Heart left ventricle (tissue), 13 donors: ENCODE data around the gene EIPR1.

Source experiments
- CTCF ChIP-seq, 12 donors: fragments of 200-600 bp; sonication (generic) in 4 of 12; IDR thresholded peaks; one replicate each; pipeline versions ENCODE4 v1.5.0 to v1.8.0; 2018 to 2022; ENCODE audit warnings: antibody characterized with exemption in 12 of 12, mild to moderate bottlenecking in 5 of 12
- POLR2A ChIP-seq, 2 donors: fragments of 450-650 bp; IDR thresholded peaks; one replicate each; pipeline ENCODE4 v1.6.1; 2017; ENCODE audit warnings: antibody characterized with exemption in 2 of 2, mild to moderate bottlenecking in 2 of 2, moderate library complexity in 2 of 2
- donor health status: ischemic (EF 13 %, LVEDD 7.1; RV severe dilation, severe dysfunction).
- donor health status: DM: no; HTN: yes; CAD: no.
- donor health status: DM: no; HTN: no; CAD: no.
- donor health status: ischemic (EF 25% LVEDD 6.9; RV normal size, moderate dysfunction).
- donor health status: ischemic (EF 25% LVEDD 5.7; RV mildly dilated, moderate dysfunction).
- donor health status: ischemic (EF 35%, LVEDD 5.7; RV mildly dilated, moderate dysfunction).
- donor health status: nonischemic (EF 11% LVEDD 7.7; RV severe dilation, severe dysfunction).
- donor health status: DM: yes; HTN: yes; CAD: no.
- donor health status: PGD.
- donor health status: ischemic (EF 29% LVEDD 5.4; RV normal size, mild dysfunction).
- donor health status: nonischemic (EF 23%, LVEDD 6.1; RV moderate dilation, normal function).

DNA sequence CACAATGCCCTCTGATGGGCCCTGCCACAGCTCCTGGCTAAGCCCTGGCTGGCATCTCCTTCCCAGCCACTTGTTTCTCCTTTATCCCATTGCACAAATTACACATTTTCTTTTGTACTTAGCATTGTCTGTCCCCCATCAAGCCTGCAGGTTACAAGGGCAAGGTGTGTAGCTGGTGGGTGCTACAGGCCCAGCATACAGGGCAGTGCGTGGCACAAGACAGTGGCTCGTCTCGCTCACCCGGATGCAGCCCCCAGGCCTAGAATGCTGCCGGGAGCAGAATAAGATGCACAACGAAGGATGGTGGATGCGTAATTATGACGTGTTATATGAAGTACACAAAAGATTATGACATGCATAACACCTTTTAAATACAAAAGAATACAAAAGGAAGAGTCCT is 87.6 kb downstream of the EIPR1 start:
- TF ChIP-seq CTCF (IDR thresholded peaks at IDR 0.05) (no peak), POLR2A (IDR thresholded peaks at IDR 0.05) (no peak)
